GM19023 (cell line): Measurements from ENCODE around the gene GDF7.
A peak's percentile ranks its signal among the peaks of the same experiment; 100 is the strongest.

Experiments used
- ATAC-seq: cut with Tn5 transposase; IDR thresholded peaks from one replicate; pipeline ENCODE4 v1.9.1; 2021; ENCODE audit warnings: mild to moderate bottlenecking, moderate library complexity; ENCODE audit not compliant: unreplicated experiment

GDF7 gene

DNA sequence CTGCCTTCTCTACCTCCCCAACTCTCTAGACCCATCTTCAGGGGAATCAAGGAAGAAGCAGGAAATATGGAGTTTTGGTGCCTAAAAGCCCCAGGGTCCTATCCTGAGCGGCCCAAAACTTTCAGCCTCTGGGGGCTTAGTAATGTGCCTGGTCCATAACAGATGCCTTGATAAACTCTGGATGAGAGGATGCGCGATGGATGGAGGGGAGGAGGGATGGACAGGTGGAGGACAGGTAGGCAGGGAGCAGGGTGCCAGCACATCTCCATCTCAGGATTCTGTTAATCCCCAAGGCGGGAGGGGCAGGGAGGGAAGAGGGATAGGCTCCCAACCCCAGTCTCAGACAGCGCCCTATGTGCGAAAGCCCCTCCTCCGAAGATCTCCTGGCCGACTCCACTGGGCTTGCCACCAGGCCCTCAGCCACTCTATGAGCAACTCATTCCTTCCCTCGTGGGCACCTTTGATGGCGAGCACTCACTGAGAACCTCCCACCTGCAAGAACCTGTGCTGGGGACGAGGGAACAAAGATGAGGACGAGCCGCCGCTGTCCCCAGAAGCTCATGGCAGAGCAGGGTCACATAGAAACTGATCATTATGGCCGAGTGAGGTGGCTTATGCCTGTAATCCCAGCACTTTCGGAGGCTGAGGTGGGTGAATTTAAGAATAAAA is 39.1 kb upstream of the GDF7 start:
- no peak for ATAC-seq

DNA sequence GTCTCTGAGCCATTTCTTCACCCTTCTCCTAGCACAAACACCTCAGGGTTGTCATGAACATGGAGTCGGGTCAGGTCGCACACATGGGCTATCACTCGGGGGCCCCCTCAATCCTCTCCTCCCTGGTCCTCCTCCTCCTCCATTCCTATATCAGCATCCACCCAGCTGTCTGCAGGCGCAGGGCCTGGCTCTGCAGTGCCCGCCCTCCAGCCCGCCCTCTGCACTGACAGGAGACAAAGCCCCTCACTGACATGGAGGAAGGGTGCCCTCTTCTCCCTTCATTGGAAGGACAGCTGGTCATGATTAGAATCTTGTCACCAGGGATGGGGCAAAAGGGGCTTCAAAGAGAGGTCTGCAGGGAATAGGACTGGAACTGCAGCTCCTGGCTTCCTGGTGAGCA is 37.8 kb upstream of the GDF7 start:
- no peak for ATAC-seq

DNA sequence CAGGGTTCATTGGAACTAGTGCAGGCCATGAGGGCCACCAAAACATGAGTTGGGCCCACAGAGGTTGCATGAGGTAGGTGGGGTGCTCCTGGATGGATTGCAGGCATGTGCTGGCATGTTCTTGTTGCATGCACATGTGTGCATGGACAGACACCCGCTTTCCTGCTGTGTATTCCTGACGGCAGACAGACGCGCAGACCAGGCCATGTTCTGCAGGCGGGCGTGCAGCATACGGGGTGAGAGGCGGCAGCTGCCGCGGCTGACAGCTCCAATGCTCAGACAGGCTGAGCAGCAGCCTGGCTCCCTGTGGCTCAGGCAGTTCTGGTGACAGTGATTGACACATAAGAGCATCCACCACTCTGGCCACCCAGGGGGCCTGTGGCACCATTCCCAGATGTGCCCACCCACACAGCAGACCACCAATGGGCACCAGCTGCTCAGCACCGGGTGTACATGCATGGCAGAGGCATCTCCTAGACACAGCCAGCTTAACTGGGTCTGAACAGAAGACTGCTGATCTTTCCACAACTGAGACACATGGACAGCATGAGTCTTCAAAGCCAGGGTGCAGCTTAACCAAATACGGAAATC is 37.3 kb upstream of the GDF7 start:
- no peak for ATAC-seq

DNA sequence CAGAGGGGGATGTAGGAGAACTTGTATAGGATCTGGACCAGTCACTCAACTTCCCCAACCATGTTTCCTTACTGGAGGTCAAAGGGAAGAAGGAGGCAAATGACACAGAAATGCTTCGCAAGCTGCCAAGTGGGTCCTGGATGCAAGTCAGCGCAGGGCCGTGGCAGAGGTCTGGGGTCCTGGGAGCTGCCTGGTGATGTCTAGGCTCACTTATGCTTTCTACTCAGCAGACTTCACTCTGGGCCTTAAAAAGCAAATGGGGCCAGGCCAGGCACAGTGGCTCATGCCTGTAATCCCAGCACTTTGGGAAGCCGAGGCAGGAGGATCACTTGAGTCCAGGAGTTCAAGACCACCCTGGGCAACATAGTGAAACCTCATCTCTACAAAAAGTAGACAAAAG is 36.0 kb upstream of the GDF7 start:
- no peak for ATAC-seq

DNA sequence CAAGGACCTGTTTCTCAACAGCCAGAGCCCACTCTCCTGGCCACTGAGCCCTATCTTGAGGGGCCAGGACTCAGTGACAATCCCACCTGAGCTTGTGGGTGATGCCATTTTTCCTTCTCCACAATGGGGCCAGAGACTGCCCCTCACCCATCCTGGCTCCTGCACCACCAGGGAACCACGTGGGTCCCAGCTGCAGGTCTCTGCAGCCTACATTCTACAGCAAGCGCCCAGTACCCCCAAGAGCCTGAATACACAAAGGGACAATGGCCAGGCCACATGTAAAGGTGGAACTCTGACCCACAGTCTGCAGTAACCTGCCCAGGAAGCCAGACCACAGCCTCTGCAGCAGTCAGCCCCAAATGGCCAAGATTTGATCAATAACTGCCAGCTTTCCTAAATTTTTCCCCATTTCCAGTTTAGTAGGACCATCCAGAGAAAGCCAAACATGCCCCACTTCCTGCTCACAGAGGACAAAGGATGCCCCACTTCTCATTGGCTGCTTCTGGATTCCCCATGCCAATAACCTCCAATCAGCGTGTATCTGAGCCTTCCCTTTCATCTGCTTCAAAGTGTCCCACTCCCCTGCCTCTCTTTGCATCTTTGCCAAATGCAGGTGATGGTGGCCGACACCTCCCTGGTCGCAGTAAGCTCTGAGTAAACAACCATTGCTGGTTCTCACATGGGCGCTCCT is 35.2 kb upstream of the GDF7 start:
- ATAC-seq = no peak

DNA sequence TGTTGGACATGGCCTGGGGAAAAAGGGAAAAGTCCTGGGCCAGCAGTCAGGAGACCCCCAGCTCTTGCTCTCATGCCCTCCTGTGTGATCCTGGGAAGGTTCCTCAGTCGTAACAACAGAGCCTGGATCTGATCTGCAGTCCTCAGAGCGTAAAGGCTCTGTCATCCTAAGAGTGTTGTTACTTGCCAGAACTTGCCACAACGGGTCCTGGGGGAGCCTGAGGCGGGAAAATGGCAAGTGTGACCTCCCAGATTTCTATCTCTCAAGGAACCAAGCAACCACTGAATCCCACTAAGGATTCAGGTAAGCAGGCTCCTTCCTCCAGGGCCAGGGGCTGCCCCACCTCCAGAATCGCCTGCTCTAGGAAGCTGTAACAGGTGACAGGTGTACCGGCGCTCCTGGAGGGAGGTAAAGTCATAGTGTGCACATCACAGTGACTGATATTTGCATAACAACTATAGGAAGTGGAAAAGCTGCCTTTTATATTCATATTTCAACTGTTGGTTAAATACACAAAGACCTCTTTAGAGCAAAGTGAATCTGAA is 34.4 kb upstream of the GDF7 start:
- ATAC-seq = no peak

DNA sequence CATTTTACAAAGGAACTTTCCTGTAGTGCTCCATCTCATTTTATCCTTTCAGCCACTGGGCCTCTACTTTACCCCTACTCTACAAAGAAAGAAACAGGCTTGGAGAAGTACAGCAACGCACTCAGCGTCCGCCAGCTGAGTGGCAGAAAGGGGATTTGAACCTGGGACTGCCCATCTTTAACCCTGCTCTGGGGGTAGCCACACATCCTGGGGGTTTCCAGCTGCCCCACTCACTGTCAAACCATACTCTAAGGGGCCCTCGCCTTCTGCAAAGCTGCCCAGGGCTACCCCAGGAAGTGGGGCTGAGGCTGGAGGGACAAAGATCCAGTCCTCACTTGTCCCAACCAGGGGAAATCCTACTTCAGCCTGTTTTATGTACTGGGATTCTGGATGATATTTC is 33.9 kb upstream of the GDF7 start:
- no peak for ATAC-seq

DNA sequence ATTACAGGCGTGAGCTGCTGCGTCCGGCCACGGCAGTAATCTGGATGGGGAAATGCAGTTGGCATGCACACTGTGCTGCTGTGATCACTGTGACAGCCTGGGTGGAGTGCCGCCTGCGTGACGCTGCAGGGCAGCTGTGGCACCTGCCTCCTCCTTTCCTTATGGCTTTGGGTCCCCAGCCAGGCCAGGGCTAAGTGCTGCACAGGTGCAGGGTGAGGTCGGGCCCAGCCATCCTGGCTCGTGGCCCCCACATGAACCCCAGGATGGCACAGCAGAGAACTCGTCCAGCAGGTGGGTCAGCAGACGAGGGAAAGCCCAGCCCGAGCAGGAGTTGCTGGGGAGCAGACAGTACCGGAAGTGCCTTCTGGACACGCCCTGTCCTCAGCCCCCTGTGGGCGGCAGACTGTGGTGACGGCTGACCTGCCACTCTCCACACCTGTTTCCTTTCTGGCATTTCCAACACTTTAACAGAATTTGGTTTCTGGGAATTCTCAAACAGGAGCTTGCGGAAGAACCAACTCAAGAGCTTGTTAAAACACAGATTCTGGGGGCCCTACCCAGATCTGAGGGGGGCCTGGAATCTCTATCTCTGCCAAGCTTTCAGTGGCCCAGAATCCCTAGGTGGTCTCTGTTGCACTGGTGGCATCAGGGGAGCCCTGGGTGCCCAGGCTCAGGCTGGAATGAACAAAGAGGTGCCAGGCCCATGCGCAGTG is 33.0 kb upstream of the GDF7 start:
- no peak for ATAC-seq

DNA sequence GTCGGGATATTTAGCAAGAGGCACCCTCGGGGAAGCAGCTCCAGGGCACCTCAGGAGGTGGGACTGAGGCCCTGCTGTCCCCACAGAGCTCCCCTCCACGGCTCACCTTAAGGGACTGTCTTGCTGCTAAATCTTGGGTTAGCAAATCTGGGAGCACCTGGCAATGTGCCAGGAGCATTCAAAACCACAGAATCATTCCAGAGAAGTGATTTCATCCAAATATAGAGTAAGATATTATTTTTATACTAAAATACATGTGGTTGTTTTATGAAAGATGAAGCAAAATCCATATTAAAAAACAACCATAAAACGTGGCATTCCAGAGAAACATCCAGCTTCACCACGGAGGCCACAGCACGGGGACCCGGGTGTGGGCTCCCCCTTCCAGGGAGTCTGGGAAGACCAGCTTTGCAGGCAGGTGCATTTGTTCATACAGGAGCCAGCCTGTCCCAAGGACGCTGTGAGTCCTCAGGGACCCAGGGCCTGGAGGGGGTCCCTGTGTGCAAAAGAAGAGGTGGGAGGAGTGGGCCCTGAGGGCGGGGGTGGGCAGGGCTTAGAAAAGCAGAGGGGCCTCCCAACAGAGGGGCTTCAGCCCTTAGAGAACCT is 32.3 kb upstream of the GDF7 start:
- no peak for ATAC-seq

DNA sequence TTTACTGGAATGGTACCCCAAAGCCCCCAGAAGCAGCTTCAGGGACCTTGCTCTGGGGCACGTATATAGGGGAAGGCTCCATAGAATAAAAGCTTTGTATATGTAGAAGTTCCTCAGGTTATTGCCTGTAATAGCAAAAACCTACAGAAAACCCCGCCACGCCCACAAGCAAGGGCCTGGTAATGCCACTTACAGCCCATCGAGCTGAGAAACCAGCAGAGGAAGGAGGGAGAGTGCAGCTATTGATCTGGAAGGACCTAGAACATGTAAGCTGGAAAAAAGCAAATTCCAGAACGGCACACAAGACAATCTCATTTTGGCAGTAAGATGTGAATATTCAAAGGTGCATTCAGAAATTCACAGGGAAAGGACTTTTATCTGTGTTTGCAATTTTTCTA is 31.8 kb upstream of the GDF7 start:
- no peak for ATAC-seq

DNA sequence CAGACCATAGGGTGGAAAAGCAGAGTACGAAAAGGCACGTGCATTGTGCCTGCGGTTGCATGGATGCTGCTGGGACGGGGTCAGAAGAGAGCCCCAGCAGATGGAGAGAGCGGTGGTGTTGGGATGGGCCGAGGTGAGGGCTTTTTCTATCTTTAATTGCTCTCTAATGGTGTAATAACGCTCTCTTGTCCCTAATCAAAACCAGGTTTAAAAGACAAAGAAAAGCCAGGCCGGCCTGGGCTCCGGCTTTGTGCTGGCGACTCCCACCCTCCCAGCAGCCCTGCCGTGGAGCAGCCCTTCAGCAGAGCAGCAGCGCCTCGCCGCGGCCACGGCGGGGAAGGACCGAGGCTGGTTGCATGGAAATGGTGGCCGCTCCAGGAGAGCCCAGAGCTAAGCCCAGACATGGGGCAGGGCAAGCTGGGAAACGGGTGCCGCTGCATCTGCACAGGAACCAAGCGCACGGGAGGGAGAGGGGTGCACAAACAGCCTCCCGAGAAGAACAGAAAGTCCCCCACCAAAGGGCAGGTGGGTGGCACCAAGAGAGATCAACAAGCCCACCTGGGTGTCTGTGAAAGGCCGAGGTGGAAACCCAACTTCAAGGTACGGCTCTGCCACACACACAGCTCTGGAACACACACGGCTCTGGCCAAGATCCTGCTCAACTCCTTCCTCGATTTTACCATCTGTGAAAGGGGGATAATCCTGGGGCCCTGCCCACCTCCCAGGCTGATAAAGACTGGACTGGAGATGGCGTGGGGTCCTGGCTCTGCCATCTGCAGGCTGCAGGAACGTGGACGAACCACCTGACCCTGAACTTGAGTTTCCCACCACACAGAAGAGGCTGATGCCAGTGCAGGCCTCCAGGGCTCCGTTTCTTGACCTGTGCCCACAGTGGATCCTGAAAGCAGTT is 31.0 kb upstream of the GDF7 start:
- peak; percentile 76 for ATAC-seq

DNA sequence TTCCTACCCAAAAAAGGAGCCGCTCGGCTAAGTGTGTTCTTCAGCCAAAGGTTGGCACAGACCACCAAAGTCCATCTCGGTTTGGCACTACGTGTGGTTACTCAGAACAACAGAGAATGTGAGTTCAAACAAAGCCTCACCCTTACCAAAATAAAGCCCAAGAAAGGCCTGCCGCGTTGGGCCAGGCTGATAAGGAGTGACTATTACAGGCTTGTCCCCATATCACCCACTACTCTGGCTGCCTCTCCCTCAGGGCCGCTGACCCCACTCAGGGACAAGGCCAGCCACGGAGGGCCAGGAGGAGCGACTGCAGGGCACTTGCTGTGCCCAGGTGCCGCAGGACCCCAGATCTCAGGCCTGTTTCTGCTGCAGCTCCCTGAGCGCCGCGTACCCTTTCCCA is 29.8 kb upstream of the GDF7 start:
- ATAC-seq = no peak

DNA sequence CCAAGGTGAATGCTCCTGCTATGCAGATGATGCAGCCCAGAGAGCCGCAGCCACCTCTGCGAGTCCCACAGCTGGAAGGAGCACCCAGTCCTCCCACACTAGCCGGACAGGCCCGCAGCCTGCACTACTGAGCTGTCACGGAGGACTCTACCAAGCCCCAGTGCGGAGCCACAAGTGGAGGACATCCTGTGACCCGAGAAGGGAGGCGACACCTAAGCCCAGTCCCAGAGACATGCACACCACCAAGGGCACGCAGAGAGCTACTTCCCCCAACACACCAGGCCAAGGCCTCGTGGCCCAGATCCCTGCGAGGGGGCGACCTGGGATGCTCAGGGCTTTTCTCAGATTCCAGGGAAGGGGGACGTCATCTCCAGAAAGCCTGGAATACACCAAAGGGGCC is 28.9 kb upstream of the GDF7 start:
- no peak for ATAC-seq

DNA sequence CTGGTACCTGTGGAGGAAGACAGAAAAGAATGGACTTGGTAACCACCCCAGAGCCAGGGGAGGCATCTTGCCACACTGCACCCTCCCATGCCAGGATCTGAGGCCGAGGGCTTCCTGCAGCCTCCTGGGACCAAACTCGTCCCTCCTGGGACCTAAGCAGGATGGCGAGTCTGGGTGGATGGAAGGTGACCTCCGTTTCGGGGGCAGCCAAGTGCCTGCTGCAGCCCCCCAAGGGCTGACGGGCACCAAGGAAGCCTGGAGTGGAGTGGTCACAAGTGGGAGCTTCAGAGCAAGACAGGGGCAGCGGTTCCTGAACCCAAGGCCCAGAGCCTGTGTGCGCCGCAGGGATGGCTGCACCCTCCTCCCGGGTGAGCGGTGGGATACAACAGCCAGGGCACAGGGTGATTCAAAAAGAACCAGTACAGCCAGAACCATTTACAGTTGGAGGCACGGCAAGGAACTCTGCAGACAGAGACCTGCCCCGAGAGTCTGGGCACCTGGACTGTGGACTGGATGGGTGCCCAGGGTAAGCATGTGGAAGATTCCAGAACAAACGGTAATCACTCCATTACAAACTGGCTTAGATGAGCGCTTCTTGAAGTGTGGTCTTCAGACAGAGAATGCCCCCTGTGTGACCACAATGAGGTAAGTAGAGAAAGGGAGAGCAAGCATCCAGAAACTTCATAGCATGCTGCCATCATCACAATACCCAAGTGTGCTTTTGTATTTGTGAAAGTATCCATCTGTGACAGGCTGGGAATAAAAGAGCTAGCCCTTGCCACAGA is 28.1 kb upstream of the GDF7 start:
- ATAC-seq = no peak

DNA sequence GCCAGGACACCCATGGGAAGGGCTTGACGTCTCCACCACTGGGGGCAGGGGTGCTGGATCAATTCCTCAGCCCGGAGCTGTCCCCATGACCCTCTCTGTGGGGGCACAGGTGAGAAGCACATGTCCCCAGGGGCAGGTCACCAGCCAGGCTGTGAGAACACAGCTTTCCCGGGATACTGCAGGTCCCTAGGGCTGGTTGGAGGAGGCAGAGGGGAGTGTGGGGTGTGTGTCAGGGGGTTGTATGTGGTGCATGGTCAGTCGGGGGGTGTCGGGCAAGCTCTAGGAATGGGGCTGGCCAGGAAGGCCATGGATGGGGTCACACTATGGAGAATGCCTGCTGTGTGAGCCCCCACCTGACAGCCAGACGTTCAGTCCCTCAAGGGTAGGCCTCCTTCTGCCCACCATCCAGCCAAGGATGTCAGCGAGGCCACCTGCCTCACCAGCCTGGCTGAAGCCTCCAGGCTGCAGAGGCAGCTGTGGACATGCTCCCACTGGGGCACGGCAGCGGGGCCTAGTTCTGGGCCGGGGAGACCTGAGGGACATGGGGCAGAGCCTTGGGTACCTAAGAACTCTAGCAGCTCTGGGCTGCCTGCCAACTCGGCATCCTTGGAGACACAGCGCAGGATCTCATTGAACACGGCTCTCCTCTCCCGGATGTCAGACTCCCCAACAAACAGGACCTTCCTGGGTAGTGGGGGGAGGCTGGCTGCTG is 26.4 kb upstream of the GDF7 start:
- no peak for ATAC-seq

DNA sequence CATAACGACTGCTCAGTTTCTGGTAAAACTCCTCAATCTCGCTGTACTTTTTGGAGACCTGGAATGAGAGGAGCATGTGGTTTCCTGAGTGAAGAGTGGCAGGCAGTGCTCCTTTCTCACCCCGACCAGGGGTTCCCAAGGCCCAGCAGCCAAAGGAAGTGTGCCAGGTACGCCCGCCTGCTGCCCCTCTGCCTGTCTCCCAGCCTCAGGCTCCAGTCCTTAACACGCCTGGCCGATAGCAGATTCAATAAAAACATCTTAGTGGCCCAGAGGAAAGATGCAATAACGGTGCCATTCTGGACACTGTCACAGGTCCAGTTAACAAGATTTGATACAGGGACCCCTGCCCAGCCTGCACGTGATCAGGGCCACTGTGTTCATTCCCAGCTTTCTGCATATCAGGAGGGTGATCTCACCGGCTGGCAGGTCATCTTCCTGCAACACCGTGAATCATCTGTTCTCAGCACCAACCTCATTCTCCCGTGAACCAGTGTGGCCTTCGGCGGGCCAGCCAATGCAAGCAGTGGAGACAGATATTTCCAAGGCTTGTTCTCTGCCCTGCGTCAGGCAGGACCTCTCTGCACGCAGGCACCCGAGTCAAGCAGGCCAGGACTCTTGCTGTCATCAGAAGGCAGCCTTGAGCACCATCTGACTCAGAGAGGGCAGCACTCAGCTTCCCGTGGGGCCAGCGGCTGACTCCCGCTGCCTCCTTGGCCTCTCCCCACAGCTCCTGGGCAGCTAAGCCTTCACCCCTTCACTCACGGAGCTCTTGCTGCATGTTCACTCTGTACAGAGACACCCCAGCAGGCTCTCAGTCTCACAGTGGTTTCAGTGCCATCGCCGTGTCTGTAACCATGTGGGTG is 25.6 kb upstream of the GDF7 start:
- no peak for ATAC-seq

DNA sequence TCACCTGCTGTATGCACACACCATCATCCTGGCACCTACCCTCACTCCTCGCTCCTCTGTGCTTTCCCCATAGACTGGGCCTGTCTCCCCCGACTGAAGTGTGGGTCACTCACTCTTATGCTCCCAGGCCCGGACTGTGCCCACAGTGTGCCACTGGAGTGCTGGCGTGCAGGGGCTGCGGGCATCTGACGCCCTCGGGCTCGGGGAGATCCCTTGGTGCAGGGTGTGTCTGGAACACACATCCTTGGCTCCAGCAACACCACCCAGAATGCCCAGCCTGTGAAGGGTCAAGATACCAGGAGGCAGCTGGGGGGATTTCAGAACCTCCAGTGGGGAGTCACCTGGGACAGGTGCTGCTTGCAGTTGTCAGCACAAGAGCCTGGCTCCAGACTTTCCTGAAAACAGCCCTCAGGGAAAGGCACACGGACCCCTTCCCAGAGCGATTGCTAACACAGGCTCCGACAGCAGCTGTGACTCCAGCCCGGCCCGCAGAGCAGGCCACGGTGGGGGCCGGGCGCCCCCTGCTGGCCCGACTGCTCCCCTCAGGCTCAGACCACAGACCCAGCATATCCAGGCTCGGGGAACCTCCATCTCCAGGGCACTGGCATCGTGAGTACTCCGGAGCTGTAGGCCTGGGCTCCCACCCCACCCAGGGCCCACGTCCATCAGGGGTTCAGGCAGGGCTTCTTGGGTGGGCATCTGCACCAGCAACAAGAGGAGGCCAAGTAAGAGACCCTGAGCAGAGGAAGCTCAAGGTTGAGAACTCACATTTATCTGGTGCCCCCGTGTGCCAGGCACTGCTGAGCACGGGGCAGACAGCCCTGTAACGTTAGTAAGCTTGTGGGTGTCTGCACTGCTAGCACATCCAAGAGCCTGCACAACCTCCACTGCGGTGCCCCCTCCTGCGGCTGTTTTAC is 24.6 kb upstream of the GDF7 start:
- ATAC-seq = peak; percentile 94
